GM21619 (cell line): ENCODE measurements around the gene CLCNKB.
"Not testable (repeated sequence)": the region's sequence is repeated elsewhere in the genome, so short reads cannot be mapped to it uniquely, and the experiment has no call there.

Source experiments
- ATAC-seq: cut with Tn5 transposase; IDR thresholded peaks from one replicate; pipeline ENCODE4 v1.9.1; 2021; ENCODE audit not compliant: unreplicated experiment

Gene CLCNKB

DNA sequence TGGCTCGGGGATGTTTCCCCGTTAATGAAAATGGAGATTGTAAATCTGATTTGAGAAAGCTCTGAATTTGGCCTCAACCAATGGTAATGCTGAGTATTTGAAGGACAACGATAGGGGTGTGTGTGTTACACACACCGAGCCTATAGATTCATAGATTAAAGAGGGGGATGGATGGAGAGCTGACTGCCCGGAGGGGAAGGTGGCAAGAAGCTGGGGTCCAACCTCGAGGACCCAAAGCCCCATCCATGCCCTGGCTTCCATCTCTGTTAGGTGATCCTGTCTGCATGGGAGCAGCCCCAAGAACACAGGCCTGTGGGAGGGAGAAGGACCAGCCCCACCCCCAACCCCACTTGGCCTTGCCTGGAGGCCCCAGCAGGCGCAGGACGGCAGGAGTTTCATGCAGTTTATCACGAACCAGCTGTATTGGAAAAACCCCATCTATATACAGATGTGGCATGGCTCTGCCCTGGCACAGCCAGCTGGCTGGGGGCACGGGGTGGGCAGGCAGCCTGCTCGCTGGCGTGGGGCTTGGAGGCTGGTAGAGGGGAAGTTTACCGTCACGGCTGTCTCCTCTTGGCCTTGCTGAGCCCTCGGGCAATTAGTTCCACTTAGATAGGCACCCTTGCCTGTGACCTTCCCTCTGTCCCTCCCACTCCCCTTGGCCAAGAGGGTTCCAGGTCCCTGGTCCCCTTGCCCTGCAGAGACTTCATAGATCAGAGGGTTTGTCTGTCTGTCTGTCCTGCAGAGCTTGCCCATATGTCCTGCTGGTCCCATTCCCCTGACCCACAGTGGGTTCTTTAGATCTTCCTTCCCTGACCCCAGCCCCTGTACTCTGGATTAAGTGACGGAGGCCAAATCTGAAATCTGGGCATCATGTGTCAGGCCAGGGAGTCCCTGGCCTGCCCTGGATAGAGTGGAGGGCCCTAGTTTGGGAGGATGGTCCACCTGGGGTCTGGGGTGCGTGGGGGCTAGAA is 28.8 kb upstream of the CLCNKB start:
- no peak for ATAC-seq

DNA sequence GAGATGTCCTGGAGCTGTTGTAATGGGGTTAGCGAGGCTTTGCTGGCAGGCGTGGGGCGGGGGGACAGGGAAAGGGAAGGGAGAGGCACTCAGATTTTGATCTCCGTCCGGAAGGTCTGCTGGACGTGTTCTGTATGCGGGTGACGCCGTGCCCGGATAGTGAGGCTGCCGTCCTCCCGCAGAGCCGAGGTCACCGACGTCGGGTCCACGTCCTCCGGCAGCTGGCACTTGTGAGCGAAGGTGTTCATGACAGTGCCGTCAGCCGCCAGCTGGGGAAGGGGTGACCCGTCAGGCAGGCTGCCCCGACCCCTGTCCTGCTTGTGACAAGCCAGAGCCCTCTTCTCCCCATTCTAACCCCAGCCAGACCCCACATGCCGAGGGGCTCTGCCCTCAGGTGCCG is 28.1 kb upstream of the CLCNKB start:
- no peak for ATAC-seq

- no peak for ATAC-seq
These were observed 27.4 kb upstream of the CLCNKB start for GRCh38 chr1:16015960-16016901.

- ATAC-seq, result no peak
These were observed 26.5 kb upstream of the CLCNKB start for GRCh38 chr1:16017076-16017460.

- ATAC-seq, result no peak
These were observed 25.9 kb upstream of the CLCNKB start, which contains the start of gene HSPB7 for GRCh38 chr1:16017461-16018303. TSS of gene HSPB7 (minus strand) at chr1:16018043. CDS start at chr1:16017963, 80 bp downstream.

- ATAC-seq, result no peak
These were observed 25.3 kb upstream of the CLCNKB start for GRCh38 chr1:16018308-16018707.

- ATAC-seq, result no peak
These were observed 24.6 kb upstream of the CLCNKB start for GRCh38 chr1:16018749-16019643.

DNA sequence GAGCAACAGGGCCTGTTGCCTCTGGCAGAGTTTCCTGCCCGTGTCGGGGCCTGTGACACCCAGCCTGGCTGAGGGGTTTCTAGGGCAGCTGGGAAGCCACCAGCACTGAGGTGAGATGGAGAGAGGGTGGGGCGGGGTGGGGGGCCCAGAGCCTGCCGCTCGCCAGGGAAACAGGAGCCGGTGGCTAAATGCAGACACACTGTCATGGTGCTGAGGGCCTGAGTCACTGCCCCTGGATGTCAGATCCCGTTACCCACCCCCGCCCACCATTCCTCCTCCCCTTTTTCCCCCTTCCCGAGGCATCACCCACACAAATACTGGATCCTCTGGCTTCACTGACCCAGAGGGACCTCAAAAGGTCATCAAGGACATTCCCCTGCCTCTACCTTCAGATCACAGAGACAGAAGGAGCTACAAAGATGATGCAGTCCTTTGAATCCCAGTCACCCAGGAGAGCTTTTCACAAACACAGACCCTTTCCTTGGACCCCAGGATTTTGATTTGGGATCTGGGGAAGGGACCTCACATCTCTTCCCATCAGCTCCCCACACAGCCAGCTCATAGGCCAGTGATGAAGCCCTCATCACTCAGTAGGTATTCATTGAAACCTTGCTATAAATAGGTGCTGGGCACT is 23.8 kb upstream of the CLCNKB start:
- no peak for ATAC-seq

- no peak for ATAC-seq
These were observed 23.3 kb upstream of the CLCNKB start for GRCh38 chr1:16020325-16020724.

GRCh38 chr1:16020878-16021277 is 22.7 kb upstream of the CLCNKB start:
- not testable (repeated sequence) for ATAC-seq

- ATAC-seq, result no peak
These were observed 21.9 kb upstream of the CLCNKB start, which contains the start of gene CLCNKA for GRCh38 chr1:16021681-16022080. TSS of gene CLCNKA (plus strand) at chr1:16022036. CDS start at chr1:16022620, 584 bp downstream.

DNA sequence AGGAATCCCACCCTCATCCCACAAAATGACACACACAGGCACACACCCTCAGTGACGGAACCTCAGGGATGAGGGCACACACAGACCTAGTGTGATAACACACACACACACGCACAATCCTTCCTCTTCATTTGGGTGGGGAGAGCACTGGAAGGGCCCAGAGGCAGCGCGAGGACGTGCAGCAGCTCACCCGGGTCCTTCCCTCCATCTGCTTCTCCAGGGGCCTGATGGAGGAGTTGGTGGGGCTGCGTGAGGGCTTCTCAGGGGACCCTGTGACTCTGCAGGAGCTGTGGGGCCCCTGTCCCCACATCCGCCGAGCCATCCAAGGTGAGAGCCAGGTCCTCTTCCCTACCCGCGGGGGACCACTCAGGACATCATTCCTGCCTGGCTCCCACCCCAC is 21.2 kb upstream of the CLCNKB start:
- ATAC-seq, result no peak

DNA sequence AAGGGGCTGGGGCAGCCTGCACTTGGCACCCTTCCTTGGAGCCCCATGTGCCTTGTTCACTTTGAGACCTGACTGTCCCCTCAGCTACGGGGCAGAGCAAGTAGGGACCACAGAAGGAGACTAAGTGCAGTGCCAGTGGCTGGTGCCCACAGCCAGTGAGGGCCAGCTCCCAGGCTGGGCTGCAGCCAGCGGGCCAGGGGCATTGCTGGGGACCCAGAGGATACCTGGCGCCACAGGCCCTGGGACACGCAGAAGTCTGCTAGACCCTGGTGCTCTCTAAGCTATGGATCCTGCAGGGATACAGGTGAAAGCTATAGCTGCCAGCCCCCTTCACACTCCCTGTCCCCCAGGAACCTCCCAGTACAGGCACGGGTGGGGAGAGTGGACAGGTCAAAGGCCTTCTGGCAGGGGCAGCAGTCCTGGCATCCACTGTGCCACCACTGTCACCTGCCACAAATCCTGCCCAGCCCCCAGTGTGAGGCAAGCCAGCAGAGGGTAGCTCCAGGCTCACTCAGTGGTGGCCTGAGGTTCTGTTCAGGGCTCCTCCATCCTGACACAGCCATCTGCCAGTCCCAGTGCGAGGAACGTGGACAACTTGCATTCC is 20.4 kb upstream of the CLCNKB start:
- no peak for ATAC-seq

- not testable (repeated sequence) for ATAC-seq
These were observed 17.3 kb upstream of the CLCNKB start for GRCh38 chr1:16026302-16026701.

- ATAC-seq, result no peak
These were observed 16.7 kb upstream of the CLCNKB start for GRCh38 chr1:16026723-16027484.

- no peak for ATAC-seq
These were observed 15.2 kb upstream of the CLCNKB start for GRCh38 chr1:16028237-16029002.

DNA sequence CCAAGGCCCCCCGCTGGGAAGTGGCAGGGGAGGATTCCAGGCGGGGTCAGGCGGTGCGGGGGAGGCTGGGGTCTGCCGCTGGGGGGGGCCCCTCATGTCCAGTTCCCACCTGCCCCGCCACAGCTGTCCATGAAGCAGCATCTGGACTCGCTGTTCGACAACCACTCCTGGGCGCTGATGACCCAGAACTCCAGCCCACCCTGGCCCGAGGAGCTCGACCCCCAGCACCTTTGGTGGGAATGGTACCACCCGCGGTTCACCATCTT is 14.6 kb upstream of the CLCNKB start:
- not testable (repeated sequence) for ATAC-seq
